ENCODE data around the gene ELFN1. TPM values are rescaled to one million over a fixed set of nuclear protein-coding genes. Genes with fewer than 3 reads are reported as not detected.
A peak's percentile ranks its signal among the peaks of the same experiment; 100 is the strongest.

ELFN1 gene
- total RNA-seq, 1 donor from 2014 or later = 19.7 TPM

- no peak overlapping the region for H3K27ac ChIP-seq (ENCODE audit: low read depth, low read length)
- H3K79me2 ChIP-seq (ENCODE audit: insufficient read depth, low read length) = no peaks in the 10 kb centered on the region
- no peaks in the 10 kb centered on the region for H3K9me3 ChIP-seq (ENCODE audit: insufficient read depth, low read depth, low read length)
- no peak overlapping the region for H3K9ac ChIP-seq (ENCODE audit: low read length)
- H3K4me1 ChIP-seq (ENCODE audit: insufficient read depth, low read length) = peaks cover 13% of the 10 kb centered on the region
- peaks cover 26% of the 10 kb centered on the region for H4K20me1 ChIP-seq (ENCODE audit: insufficient read depth, low read length)
- no peaks in the 10 kb centered on the region for H3K36me3 ChIP-seq (ENCODE audit: insufficient read depth, low read length)
- H3K27ac Mint-ChIP-seq (ENCODE audit: unreplicated experiment) = no peak overlapping the region
- no peak for TF ChIP-seq CTCF (IDR thresholded peaks at IDR 0.05; ENCODE audit: insufficient read depth, low read depth, low read length)
- no peak overlapping the region for H2AFZ ChIP-seq (ENCODE audit: low read depth, low read length)
- H3K9me3 Mint-ChIP-seq (ENCODE audit: unreplicated experiment) = peaks cover 1% of the 10 kb centered on the region
- no peak for FAIRE-seq
- peak overlapping the region; percentile 29 for H3K4me2 ChIP-seq (ENCODE audit: low read length)
- no peak overlapping the region for H3K4me3 Mint-ChIP-seq (ENCODE audit: unreplicated experiment)
- peaks cover 9% of the 10 kb centered on the region for H3K4me1 Mint-ChIP-seq (ENCODE audit: low read depth, unreplicated experiment)
- no peak for DNase-seq (ENCODE audit: low read depth)
- no peak overlapping the region for H3K4me3 ChIP-seq (ENCODE audit: insufficient read depth, low read depth, low read length)
- H3K27me3 Mint-ChIP-seq (ENCODE audit: low read depth, unreplicated experiment) = no peaks in the 10 kb centered on the region
- peaks cover 16% of the 10 kb centered on the region for H3K36me3 Mint-ChIP-seq (ENCODE audit: low read depth, unreplicated experiment)
- H3K27me3 ChIP-seq (ENCODE audit: insufficient read depth, low read length) = no peaks in the 10 kb centered on the region
Observed at GRCh38 chr7:1694611-1695511, 24.8 kb downstream of the ELFN1 start.

GRCh38 chr7:1695800-1696454 lies 25.9 kb downstream of the ELFN1 start:
- H3K4me1 Mint-ChIP-seq (ENCODE audit: low read depth, unreplicated experiment) = peaks cover 9% of the 10 kb centered on the region
- Histone ChIP-seq H3K36me3 (ENCODE audit: insufficient read depth, low read length) (no peaks in the 10 kb centered on the region), H3K4me2 (ENCODE audit: low read length) (no peak overlapping the region), H3K9ac (ENCODE audit: low read length) (no peak overlapping the region), H3K4me1 (ENCODE audit: insufficient read depth, low read length) (peaks cover 13% of the 10 kb centered on the region), H3K27me3 (ENCODE audit: insufficient read depth, low read length) (no peaks in the 10 kb centered on the region), H4K20me1 (ENCODE audit: insufficient read depth, low read length) (peaks cover 21% of the 10 kb centered on the region), H3K79me2 (ENCODE audit: insufficient read depth, low read length) (no peaks in the 10 kb centered on the region), H3K4me3 (ENCODE audit: insufficient read depth, low read depth, low read length) (no peak overlapping the region), H3K27ac (ENCODE audit: low read depth, low read length) (no peak overlapping the region), H3K9me3 (ENCODE audit: insufficient read depth, low read depth, low read length) (no peaks in the 10 kb centered on the region), H2AFZ (ENCODE audit: low read depth, low read length) (no peak overlapping the region)
- TF ChIP-seq CTCF (IDR thresholded peaks at IDR 0.05; ENCODE audit: insufficient read depth, low read depth, low read length) (no peak), EZH2 (IDR thresholded peaks at IDR 0.05; ENCODE audit: insufficient read depth, low read length) (no peak)
- H3K27me3 Mint-ChIP-seq (ENCODE audit: low read depth, unreplicated experiment) = no peaks in the 10 kb centered on the region
- no peak overlapping the region for H3K4me3 Mint-ChIP-seq (ENCODE audit: unreplicated experiment)
- H3K27ac Mint-ChIP-seq (ENCODE audit: unreplicated experiment) = no peak overlapping the region
- H3K36me3 Mint-ChIP-seq (ENCODE audit: low read depth, unreplicated experiment) = peaks cover 9% of the 10 kb centered on the region
- DNase-seq (ENCODE audit: low read depth) (no peak), FAIRE-seq (no peak)
- H3K9me3 Mint-ChIP-seq (ENCODE audit: unreplicated experiment) = no peaks in the 10 kb centered on the region

Data from astrocyte (in vitro differentiated cells and primary cell).